A549 (cell line): ENCODE data around the gene EXOG. TPM values are rescaled to one million over a fixed set of nuclear protein-coding genes. Genes with fewer than 3 reads are reported as not detected.
A peak's percentile ranks its signal among the peaks of the same experiment; 100 is the strongest.

ENCODE experiments used
- ATAC-seq, 2 experiments: fragments of 200-7000 bp in 1 of 2; fragments of >200 bp in 1 of 2; cut with Nextera tagmentation in 1 of 2; cut with Tn5 transposase in 1 of 2; 3 replicates each; pipeline versions ENCODE4 v1.8.0 to v1.9.1; 2018 to 2020; ENCODE audit warnings: mild to moderate bottlenecking in 1 of 2, moderate library complexity in 1 of 2
- CTCF ChIA-PET: fragments of 300-600 bp; sonication (Branson Sonifier 250); formaldehyde crosslinking; extraction: SDS; loops from one replicate; lab custom pipeline; 2021; ENCODE audit warnings: antibody characterized with exemption, inconsistent platforms; lab: Yijun Ruan, JAX
- POLR2A ChIA-PET: fragments of 350-600 bp; formaldehyde crosslinking; extraction: SDS; loops from one replicate; lab custom pipeline; 2021; ENCODE audit warnings: antibody characterized with exemption, inconsistent platforms; lab: Yijun Ruan, JAX
- DNase-seq, 2 experiments: peaks; one replicate each; pipeline versions ENCODE4 v3.0.0 to v3.0.0-alpha.2; 2011 to 2016; ENCODE audit warnings: low read depth in 1 of 2, low spot score in 1 of 2
- FAIRE-seq: peaks from 2 replicates; lab custom pipeline; 2011; peaks lifted over from hg19 to GRCh38; lab: Jason Lieb, UNC
- H3K27ac ChIP-seq, 2 experiments: fragments of >200 bp; sonication (Bioruptor Twin); formaldehyde crosslinking; 3 replicates each; pipeline ENCODE4 v1.5.1; 2016 to 2017
- H3K4me1 ChIP-seq: fragments of >200 bp; sonication (Bioruptor Twin); formaldehyde crosslinking; 3 replicates; pipeline ENCODE4 v1.6.1; 2016
- H3K4me2 ChIP-seq: fragments of >200 bp; sonication (Bioruptor Twin); formaldehyde crosslinking; 3 replicates; pipeline ENCODE4 v1.6.1; 2016
- H3K4me3 ChIP-seq: fragments of >200 bp; sonication (Bioruptor Twin); formaldehyde crosslinking; 3 replicates; pipeline ENCODE4 v1.5.1; 2016
- H3K9me3 ChIP-seq: fragments of >200 bp; sonication (Bioruptor Twin); formaldehyde crosslinking; 3 replicates; pipeline ENCODE4 v1.6.1; 2016
- CBX2 ChIP-seq: fragments of 200-600 bp; sonication (generic); IDR thresholded peaks from 2 replicates; pipeline ENCODE4 v1.6.1; 2016; ENCODE audit warnings: low read depth, mild to moderate bottlenecking, borderline replicate concordance
- EP300 ChIP-seq, 2 experiments: fragments of >200 bp; sonication (Bioruptor Twin); formaldehyde crosslinking; IDR thresholded peaks; 2 replicates in 1 of 2; 3 replicates in 1 of 2; pipeline ENCODE4 v1.6.1; 2016 to 2017
- GATA3 ChIP-seq: IDR thresholded peaks from 2 replicates; pipeline ENCODE4 v1.6.1; 2012; ENCODE audit warnings: borderline replicate concordance
- HOXB5 ChIP-seq: fragments of 250-450 bp; sonication (Bioruptor Pico); IDR thresholded peaks from 2 replicates; pipeline ENCODE4 v1.5.0; 2020; ENCODE audit warnings: mild to moderate bottlenecking, moderate library complexity
- JUNB ChIP-seq: fragments of >200 bp; sonication (Bioruptor Twin); formaldehyde crosslinking; IDR thresholded peaks from 2 replicates; pipeline ENCODE4 v1.6.1; 2016
- MAFK ChIP-seq: fragments of 450-650 bp; IDR thresholded peaks from 2 replicates; pipeline ENCODE4 v1.6.1; 2014; ENCODE audit not compliant: partially characterized antibody
- RAD21 ChIP-seq, 2 experiments: fragments of >200 bp in 1 of 2; sonication (Bioruptor Twin) in 1 of 2; formaldehyde crosslinking in 1 of 2; IDR thresholded peaks in 1 of 2; conservative IDR thresholded peaks in 1 of 2; 2 replicates in 1 of 2; 3 replicates in 1 of 2; pipeline ENCODE4 v1.6.1; 2012 to 2018; ENCODE audit warnings: inconsistent platforms in 1 of 2
- REST ChIP-seq: fragments of 200-600 bp; sonication (generic); IDR thresholded peaks from 2 replicates; pipeline ENCODE4 v1.6.1; 2016; ENCODE audit warnings: antibody characterized with exemption, mild to moderate bottlenecking, moderate library complexity
- SMC3 ChIP-seq: fragments of >200 bp; sonication (Bioruptor Twin); formaldehyde crosslinking; IDR thresholded peaks from 3 replicates; pipeline ENCODE4 v1.6.1; 2018; ENCODE audit warnings: inconsistent platforms
- SREBF2 ChIP-seq: fragments of 450-650 bp; IDR thresholded peaks from 2 replicates; pipeline ENCODE4 v1.6.1; 2014; ENCODE audit warnings: mild to moderate bottlenecking, moderate library complexity
- TP53 ChIP-seq: fragments of 250-450 bp; sonication (Bioruptor Pico); IDR thresholded peaks from 2 replicates; pipeline ENCODE4 v1.5.0; 2021; ENCODE audit warnings: mild to moderate bottlenecking, moderate library complexity
- ZSCAN20 ChIP-seq: fragments of 250-450 bp; sonication (Bioruptor Pico); IDR thresholded peaks from 2 replicates; pipeline ENCODE4 v1.8.0; 2022; ENCODE audit warnings: mild to moderate bottlenecking, moderate library complexity
- whole genome bisulfite sequencing: methylation state at CpG from one replicate; pipeline ENCODE4 v1.1.6; 2017; ENCODE audit errors: missing lambda C conversion rate; 5-methylcytosine and 5-hydroxymethylcytosine counted together
- polyA plus RNA-seq, 4 experiments: library from polyadenylated mRNA; depleted of rRNA in 3 of 4; stranded (reverse); fragments of >200 nt; fragmentation: RNase III in 1 of 4; extraction: RNeasy Plus Mini Kit Qiagen cat#74134 plus additional on column Dnase treatment in 1 of 4; gene quantifications; 2 replicates in 3 of 4; 3 replicates in 1 of 4; pipeline ENCODE4 v1.2.3, GENCODE V29; 2011 to 2017
- TF ChIP-seq, protein P1 (sequence below): fragments of 150-350 bp; IDR thresholded peaks from 2 replicates; pipeline ENCODE4 v1.6.1; 2014; ENCODE audit warnings: low read depth, mild to moderate bottlenecking, low read length
- TF ChIP-seq, protein P2 (sequence below): fragments of >200 bp; sonication (Bioruptor Twin); formaldehyde crosslinking; IDR thresholded peaks from 3 replicates; pipeline ENCODE4 v1.5.1; 2016

The EXOG gene
- polyA plus RNA-seq, 2 of the 4 experiments (the other 2 are of a cell fraction) = 11.2 to 17.1 TPM

- no peak for TF ChIP-seq CBX2
- TF ChIP-seq MAFK = peak; percentile 38
- DNase-seq (peak in 1 of 2 experiments; percentile 35), ATAC-seq (peak; percentile 45 to 77), FAIRE-seq (no peak)
- Histone ChIP-seq H3K4me1 (peaks cover 7% of the 10 kb centered on the region; the same call in 2 of the 3 replicates), H3K4me3 (no peak overlapping the region), H3K9me3 (no peaks in the 10 kb centered on the region), H3K4me2 (no peak overlapping the region), H3K27ac (no peak overlapping the region; a peak in 1 of 6 replicates)
- 19% methylated on average over 1 of the region's 1 CpG for WGBS
- ChIA-PET POLR2A (interaction anchor here (0.6 kb wide), 1 partner anchor 19 kb away, joined by 4 read pairs; no protein-coding TSS in a partner anchor), CTCF (interaction anchor here (1.0 to 1.4 kb wide), 3 partner anchors 21 to 483 kb away, joined by 3 to 5 read pairs (median 4); no protein-coding TSS in a partner anchor)
Observed at GRCh38 chr3:38516669-38517068, 20.5 kb downstream of the EXOG start.

DNA sequence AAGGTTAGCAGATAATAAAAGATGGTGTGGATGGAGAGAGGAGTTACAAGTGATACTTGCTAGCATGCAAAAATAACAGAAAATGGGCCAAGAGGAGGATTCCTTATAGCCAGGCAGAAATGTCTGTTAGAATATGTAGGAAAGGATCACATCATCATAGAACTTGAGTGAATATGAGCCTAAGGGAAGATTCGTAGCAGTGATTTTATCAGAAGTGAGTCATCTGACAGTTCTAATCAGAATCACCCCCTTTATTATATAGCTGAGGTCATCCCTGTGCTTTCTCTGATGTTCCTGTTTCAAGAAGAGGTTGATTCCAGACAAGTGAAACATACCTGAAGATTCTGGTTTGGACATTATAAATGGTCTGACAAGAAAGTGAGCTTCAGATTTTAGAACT, 22.9 kb downstream of the EXOG start:
- no peak overlapping the region for H3K4me2 ChIP-seq
- ATAC-seq (no peak), FAIRE-seq (peak; percentile 18), DNase-seq (no peak)
- no peak overlapping the region for H3K4me3 ChIP-seq
- TF ChIP-seq REST = no peak
- H3K4me1 ChIP-seq = peaks cover 7% of the 10 kb centered on the region; the same call in 2 of the 3 replicates
- H3K27ac ChIP-seq = no peak overlapping the region
- no peaks in the 10 kb centered on the region for H3K9me3 ChIP-seq
- ChIA-PET POLR2A (no interaction called here), CTCF (interaction anchor here (1.1 to 8.8 kb wide), 9 partner anchors 19 to 480 kb away, joined by 3 to 82 read pairs (median 30); partner anchors contain the start of genes EXOG and SCN5A)
- 52% methylated on average over 1 of the region's 1 CpG for WGBS

- ChIA-PET POLR2A (no interaction called here), CTCF (interaction anchor here (1.0 to 8.8 kb wide), 12 partner anchors 10 to 479 kb away, joined by 3 to 82 read pairs (median 27); partner anchors contain the start of genes EXOG, SCN10A and SCN5A)
- 81% methylated on average over 5 of the region's 5 CpGs for WGBS
Observed at GRCh38 chr3:38519651-38520050, 23.5 kb downstream of the EXOG start.

DNA sequence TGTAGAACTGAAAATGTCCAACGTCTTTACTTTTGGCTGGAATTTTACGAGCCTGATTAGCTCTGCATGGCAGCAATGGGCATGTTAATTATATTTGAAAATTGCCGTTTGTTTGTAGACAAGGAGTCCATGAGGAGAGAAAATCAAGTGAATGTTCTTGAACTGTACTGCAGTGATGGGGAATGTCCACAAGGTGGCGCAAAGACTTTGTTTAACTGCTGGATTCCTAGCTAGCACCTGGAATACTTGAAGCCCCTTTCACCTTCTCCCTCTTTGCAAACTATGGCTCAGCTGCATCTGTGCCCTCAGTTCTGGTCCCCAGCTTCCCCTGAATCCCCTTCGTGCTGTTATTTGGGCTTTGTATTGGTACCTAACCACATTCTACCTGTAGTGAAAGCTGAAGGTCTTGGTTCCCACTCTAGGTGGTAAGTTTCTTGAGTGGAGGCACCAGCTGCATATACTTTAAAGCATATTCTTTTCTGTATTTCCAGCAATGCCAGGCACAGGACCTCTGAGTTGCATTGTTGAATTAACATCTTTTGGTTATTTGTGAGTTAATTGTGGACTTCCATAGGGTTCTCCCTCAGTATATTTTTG, 25.3 kb downstream of the EXOG start:
- POLR2A ChIA-PET = no interaction called here
- peak; percentile 46 for FAIRE-seq

More at GRCh38 chr3:38519651-38520050, 23.5 kb downstream of the EXOG start:
- TF ChIP-seq GATA3 = no peak
- no peak for TF ChIP-seq EP300 (IDR thresholded peaks at IDR 0.05)
- no peak for TF ChIP-seq ZSCAN20
- no peak for TF ChIP-seq JUNB
- no peak for TF ChIP-seq HOXB5 (CRISPR knock-in tag)
- TF ChIP-seq, protein P1, sequence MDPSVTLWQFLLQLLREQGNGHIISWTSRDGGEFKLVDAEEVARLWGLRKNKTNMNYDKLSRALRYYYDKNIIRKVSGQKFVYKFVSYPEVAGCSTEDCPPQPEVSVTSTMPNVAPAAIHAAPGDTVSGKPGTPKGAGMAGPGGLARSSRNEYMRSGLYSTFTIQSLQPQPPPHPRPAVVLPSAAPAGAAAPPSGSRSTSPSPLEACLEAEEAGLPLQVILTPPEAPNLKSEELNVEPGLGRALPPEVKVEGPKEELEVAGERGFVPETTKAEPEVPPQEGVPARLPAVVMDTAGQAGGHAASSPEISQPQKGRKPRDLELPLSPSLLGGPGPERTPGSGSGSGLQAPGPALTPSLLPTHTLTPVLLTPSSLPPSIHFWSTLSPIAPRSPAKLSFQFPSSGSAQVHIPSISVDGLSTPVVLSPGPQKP = no peak
- Histone ChIP-seq H3K4me3 (no peak overlapping the region), H3K4me1 (peaks cover 7% of the 10 kb centered on the region; the same call in 2 of the 3 replicates), H3K9me3 (no peaks in the 10 kb centered on the region), H3K27ac (no peak overlapping the region), H3K4me2 (no peak overlapping the region)
- FAIRE-seq (no peak), DNase-seq (no peak), ATAC-seq (no peak)

More for the DNA sequence above, 25.3 kb downstream of the EXOG start:
- no peaks in the 10 kb centered on the region for H3K9me3 ChIP-seq
- TF ChIP-seq, protein P2, sequence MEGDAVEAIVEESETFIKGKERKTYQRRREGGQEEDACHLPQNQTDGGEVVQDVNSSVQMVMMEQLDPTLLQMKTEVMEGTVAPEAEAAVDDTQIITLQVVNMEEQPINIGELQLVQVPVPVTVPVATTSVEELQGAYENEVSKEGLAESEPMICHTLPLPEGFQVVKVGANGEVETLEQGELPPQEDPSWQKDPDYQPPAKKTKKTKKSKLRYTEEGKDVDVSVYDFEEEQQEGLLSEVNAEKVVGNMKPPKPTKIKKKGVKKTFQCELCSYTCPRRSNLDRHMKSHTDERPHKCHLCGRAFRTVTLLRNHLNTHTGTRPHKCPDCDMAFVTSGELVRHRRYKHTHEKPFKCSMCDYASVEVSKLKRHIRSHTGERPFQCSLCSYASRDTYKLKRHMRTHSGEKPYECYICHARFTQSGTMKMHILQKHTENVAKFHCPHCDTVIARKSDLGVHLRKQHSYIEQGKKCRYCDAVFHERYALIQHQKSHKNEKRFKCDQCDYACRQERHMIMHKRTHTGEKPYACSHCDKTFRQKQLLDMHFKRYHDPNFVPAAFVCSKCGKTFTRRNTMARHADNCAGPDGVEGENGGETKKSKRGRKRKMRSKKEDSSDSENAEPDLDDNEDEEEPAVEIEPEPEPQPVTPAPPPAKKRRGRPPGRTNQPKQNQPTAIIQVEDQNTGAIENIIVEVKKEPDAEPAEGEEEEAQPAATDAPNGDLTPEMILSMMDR = peak; percentile 94
- TF ChIP-seq SREBF2 (no peak), RAD21 (conservative IDR thresholded peaks at IDR 0.05 in 1 of 2, IDR thresholded peaks at IDR 0.05 in 1 of 2) (peak; percentile 69 to 78), SMC3 (peak; percentile 88), TP53 (CRISPR knock-in tag) (no peak)
- ATAC-seq (peak; percentile 63 to 82; a peak in 5 of 6 replicates), DNase-seq (peak; percentile 47 to 73)
- no peak overlapping the region for H3K4me3 ChIP-seq
- under 1% methylated on average over 5 of the region's 5 CpGs for WGBS
- CTCF ChIA-PET = interaction anchor here (0.6 to 8.8 kb wide), 71 partner anchors 8 to 770 kb away, joined by 3 to 82 read pairs (median 5); partner anchors contain the start of genes EXOG, SCN5A and XYLB
- no peak overlapping the region for H3K27ac ChIP-seq
- H3K4me2 ChIP-seq = no peak overlapping the region
- no peaks in the 10 kb centered on the region; the same call in 2 of the 3 replicates for H3K4me1 ChIP-seq
